Mesodermal cell (in vitro differentiated cells): Measurements from ENCODE around the gene MUC4.
"Not testable (repeated sequence)": the region's sequence is repeated elsewhere in the genome, so short reads cannot be mapped to it uniquely, and the experiment has no call there.

Source experiments
- H3K27ac ChIP-seq: 2 replicates; pipeline ENCODE4 v1.7.0; 2013; ENCODE audit warnings: mild to moderate bottlenecking, low read depth, low read length, moderate library complexity; ENCODE audit not compliant: severe bottlenecking
- H3K36me3 ChIP-seq: 2 replicates; pipeline ENCODE4 v1.7.1; 2013; ENCODE audit warnings: mild to moderate bottlenecking, low read length, moderate library complexity; ENCODE audit not compliant: control insufficient read depth, insufficient read depth
- H3K4me1 ChIP-seq: one replicate; pipeline ENCODE4 v1.7.1; 2013; ENCODE audit warnings: mild to moderate bottlenecking, low read length; ENCODE audit not compliant: insufficient read depth, control insufficient read depth, poor library complexity, severe bottlenecking
- H3K4me3 ChIP-seq: 2 replicates; pipeline ENCODE4 v1.7.0; 2013; ENCODE audit warnings: low read length, control low read depth, mild to moderate bottlenecking; ENCODE audit not compliant: insufficient read depth, poor library complexity, severe bottlenecking; ENCODE audit errors: extremely low read depth
- H3K9me3 ChIP-seq: 2 replicates; pipeline ENCODE4 v1.7.1; 2013; ENCODE audit warnings: mild to moderate bottlenecking, low read length, moderate library complexity; ENCODE audit not compliant: control insufficient read depth
- WGBS, 2 experiments: methylation state at CpG; one replicate each; pipeline ENCODE4 v1.1.5; 2013; ENCODE audit warnings: missing lambda C conversion rate in 2 of 2; ENCODE audit not compliant: insufficient coverage in 2 of 2; 5-methylcytosine and 5-hydroxymethylcytosine counted together

The MUC4 gene

DNA sequence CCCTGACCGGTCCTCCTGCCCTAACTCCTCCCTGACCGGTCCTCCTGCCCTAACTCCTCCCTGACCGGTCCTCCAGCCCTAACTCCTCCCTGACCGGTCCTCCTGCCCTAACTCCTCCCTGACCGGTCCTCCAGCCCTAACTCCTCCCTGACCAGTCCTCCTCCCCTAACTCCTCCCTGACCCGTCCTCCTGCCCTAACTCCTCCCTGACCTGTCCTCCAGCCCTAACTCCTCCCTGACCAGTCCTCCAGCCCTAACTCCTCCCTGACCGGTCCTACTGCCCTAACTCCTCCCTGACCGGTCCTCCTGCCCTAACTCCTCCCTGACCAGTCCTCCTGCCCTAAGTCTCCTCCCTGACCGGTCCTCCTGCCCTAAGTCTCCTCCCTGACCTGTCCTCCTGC is 98.6 kb downstream of the MUC4 start:
- WGBS, 2 experiments = 13 to 29% methylated on average over 3 to 6 of the region's 9 CpGs
- H3K36me3 ChIP-seq, H3K4me1 ChIP-seq, H3K27ac ChIP-seq, H3K9me3 ChIP-seq, H3K4me3 ChIP-seq: not testable (repeated sequence)

DNA sequence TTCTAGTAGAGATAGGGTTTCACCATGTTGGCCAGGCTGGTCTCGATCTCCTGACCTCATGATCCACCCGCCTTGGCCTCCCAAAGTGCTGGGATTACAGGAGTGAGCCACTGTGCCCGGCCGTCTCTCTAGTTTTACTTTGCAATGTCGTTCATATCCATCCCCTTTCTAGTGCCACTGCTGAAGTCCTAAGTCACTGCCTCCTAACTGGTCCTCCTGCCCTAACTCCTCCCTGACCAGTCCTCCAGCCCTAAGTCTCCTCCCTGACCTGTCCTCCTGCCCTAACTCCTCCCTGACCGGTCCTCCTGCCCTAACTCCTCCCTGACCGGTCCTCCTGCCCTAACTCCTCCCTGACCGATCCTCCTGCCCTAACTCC is 99.2 kb downstream of the MUC4 start:
- not testable (repeated sequence) for H3K4me3 ChIP-seq, H3K36me3 ChIP-seq, H3K27ac ChIP-seq, H3K9me3 ChIP-seq, H3K4me1 ChIP-seq
- WGBS, 2 experiments = 70 to 76% methylated on average over 8 of the region's 8 CpGs

DNA sequence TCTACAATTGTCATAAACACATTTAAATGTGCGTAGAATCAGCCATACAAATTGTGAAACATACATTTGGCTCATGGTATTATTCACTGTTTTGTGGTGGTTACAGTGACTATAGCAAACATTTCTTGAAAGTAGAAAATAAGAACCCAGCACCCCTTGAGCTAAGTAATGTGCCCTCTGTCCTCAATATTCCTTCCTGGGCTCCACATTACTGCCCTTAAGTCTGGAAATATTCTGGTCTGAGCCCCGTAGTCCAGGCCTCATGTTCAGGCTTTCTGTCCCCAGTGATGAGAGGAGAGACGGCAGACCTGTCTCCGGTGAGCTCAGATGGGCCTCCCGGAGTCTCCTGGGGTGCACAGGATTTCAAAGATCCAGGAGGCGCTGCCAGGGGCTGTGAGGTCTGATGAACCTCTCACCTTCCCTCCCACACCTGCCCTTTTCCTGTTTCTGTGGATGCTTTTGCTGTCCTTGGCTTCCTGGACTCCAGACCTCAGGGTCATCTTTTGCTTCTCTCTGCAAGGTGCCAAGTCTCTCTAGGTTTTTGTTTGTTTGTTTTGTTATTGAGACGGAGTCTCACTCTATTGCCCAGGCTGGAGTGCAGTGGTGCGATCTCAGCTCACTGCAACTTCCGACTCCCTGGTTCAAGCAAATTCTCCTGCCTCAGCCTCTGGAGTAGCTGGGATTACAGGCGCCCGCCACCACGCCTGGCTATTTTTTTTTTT is 99.8 kb downstream of the MUC4 start:
- Histone ChIP-seq H3K4me1 (no peaks in the 10 kb centered on the region), H3K9me3 (no peaks in the 10 kb centered on the region), H3K4me3 (no peak overlapping the region), H3K27ac (no peak overlapping the region), H3K36me3 (no peaks in the 10 kb centered on the region)
- 79 to 80% methylated on average over 8 to 9 of the region's 12 CpGs for WGBS, 2 experiments

DNA sequence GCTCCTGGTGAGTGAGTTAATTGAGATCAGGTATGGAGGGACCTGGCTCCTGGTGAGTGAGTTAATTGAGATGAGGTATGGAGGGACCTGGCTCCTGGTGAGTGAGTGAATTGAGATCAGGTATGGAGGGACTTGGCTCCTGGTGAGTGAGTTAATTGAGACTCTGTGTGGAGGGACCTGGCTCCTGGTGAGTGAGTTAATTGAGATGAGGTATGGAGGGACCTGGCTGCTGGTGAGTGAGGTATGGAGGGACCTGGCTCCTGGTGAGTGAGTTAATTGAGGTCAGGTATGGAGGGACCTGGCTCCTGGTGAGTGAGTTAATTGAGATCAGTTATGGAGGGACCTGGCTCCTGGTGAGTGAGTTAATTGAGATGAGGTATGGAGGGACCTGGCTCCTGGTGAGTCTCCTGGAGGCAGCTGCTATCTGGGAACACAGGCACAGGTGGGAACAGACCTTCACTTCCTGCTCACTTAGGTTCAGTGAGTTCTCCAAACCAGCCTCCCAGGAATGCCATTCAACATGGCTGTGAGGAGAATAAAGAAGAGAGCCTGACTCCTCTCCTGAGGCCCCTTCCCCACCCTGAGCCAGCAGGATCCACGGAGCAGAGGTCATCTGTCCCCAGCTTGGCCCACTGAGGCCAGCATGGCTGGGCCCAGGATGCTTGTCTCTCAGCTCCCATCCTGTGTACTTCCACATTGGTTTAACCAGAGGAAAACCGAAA is 100.5 kb downstream of the MUC4 start:
- H3K4me3 ChIP-seq, H3K9me3 ChIP-seq, H3K27ac ChIP-seq, H3K4me1 ChIP-seq, H3K36me3 ChIP-seq: not testable (repeated sequence)
- 56 to 60% methylated on average over 2 of the region's 2 CpGs for WGBS, 2 experiments

DNA sequence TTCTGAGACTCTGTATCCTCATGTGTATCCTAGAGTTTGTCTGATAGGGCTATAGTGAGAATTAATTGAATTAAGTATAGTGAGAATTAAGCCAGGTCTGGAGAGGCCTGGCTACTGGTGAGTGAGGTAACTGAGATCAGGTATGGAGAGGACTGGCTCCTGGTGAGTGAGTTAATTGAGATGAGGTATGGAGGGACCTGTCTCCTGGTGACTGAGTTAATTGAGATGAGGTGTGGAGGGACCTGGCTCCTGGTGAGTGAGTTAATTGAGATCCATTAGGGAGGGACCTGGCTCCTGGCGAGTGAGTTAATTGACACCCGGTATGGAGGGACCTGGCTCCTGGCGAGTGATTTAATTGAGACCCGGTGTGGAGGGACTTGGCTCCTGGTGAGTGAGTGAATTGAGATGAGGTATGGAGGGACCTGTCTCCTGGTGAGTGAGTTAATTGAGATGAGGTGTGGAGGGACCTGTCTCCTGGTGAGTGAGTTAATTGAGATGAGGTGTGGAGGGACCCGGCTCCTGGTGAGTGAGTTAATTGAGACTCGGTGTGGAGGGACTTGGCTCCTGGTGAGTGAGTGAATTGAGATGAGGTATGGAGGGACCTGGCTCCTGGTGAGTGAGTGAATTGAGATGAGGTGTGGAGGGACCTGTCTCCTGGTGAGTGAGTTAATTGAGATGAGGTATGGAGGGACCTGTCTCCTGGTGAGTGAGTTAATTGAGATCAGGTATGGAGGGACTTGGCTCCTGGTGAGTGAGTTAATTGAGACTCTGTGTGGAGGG is 101.4 kb downstream of the MUC4 start:
- H3K4me1 ChIP-seq, H3K4me3 ChIP-seq, H3K27ac ChIP-seq, H3K9me3 ChIP-seq, H3K36me3 ChIP-seq: not testable (repeated sequence)
- 57 to 64% methylated on average over 6 of the region's 6 CpGs for WGBS, 2 experiments

DNA sequence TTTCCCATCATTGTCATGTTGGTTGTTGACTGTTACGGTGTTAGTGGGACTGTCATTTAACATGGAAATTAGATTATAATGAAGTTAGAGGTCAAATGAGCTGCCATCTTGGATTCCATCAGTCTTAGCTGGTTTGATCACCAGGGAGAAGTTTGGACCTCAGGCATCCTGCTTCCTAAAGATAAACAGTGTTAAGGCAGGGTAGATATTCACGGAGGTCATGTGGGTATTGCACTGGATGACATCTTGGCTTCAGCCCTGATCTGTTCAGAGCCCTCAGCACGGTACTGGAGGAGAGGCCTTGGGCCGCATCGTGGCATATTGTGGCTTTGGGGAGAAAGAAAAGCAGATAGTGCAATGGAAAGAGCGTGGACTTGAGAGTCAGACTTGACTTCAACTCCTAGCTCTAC is 102.0 kb downstream of the MUC4 start:
- WGBS, 2 experiments = 90 to 99% methylated on average over 5 of the region's 6 CpGs
- H3K9me3 ChIP-seq = no peaks in the 10 kb centered on the region
- no peaks in the 10 kb centered on the region for H3K4me1 ChIP-seq
- H3K4me3 ChIP-seq = no peak overlapping the region
- no peaks in the 10 kb centered on the region for H3K36me3 ChIP-seq
- H3K27ac ChIP-seq = no peak overlapping the region

DNA sequence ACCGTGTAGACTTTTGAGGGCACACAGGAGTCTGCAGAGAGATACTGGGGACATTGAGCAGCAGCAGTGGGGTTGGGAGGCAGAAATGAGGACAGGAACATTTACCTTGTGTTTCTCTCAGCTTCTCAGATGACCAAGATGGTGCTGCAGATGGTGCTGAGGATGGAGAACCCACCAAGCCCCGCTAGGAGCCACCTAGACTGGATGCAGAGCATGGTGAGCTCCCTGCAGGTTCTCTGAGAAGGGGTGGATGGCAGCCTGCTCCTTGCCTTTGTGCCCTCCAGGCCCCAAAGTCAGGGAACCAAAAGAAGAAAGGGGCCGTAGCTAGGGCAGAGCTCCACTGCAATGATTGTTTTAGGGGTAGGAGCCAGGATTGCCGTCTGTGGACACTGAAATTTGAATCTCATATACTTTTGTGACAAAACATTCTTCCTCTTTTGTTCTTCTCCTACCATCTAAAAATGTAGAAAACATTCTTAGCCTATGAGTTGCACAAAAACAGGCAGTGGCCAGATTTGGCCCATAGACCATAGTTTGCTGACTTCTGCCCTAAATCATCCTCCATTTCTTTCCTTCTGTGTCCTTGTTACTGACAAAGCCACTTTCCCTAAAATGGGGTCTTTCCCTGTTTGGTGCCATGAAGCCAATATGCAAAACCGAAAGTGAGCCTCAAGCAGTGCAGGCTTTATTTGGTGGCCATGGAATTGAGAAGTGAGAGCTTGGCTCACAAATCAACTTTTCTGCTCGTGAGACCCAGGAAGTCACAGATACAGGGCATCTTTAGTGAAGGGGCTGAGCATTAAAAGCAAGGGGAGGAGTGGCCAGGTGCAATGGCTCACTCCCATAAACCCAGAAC is 102.9 kb downstream of the MUC4 start:
- no peaks in the 10 kb centered on the region for H3K4me1 ChIP-seq
- H3K4me3 ChIP-seq = no peak overlapping the region
- H3K27ac ChIP-seq = no peak overlapping the region
- 85 to 89% methylated on average over 6 of the region's 6 CpGs for WGBS, 2 experiments
- no peaks in the 10 kb centered on the region for H3K9me3 ChIP-seq
- no peaks in the 10 kb centered on the region for H3K36me3 ChIP-seq

DNA sequence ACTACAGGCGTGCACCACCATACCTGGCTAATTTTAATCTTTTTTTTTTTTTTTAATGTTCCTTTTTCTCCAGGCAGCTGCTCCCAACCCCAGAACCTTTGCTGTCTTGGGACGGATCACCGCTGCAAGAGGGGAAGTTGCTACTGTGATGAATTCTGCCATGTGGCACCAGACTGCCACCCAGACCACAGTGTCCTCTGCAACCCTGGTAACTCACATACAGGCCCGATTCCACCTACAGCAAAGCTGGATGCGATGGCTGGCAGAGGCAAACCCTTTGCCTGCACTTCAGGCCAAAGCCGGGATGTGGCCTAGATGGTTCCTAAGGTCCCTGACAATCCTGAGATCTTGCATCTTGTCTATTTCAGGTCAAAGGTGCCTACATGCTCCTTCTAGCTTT is 103.7 kb downstream of the MUC4 start:
- no peaks in the 10 kb centered on the region for H3K4me1 ChIP-seq
- H3K27ac ChIP-seq = no peak overlapping the region
- no peak overlapping the region for H3K4me3 ChIP-seq
- WGBS, 2 experiments = 71 to 76% methylated on average over 5 to 6 of the region's 6 CpGs
- no peaks in the 10 kb centered on the region for H3K9me3 ChIP-seq
- no peaks in the 10 kb centered on the region for H3K36me3 ChIP-seq

DNA sequence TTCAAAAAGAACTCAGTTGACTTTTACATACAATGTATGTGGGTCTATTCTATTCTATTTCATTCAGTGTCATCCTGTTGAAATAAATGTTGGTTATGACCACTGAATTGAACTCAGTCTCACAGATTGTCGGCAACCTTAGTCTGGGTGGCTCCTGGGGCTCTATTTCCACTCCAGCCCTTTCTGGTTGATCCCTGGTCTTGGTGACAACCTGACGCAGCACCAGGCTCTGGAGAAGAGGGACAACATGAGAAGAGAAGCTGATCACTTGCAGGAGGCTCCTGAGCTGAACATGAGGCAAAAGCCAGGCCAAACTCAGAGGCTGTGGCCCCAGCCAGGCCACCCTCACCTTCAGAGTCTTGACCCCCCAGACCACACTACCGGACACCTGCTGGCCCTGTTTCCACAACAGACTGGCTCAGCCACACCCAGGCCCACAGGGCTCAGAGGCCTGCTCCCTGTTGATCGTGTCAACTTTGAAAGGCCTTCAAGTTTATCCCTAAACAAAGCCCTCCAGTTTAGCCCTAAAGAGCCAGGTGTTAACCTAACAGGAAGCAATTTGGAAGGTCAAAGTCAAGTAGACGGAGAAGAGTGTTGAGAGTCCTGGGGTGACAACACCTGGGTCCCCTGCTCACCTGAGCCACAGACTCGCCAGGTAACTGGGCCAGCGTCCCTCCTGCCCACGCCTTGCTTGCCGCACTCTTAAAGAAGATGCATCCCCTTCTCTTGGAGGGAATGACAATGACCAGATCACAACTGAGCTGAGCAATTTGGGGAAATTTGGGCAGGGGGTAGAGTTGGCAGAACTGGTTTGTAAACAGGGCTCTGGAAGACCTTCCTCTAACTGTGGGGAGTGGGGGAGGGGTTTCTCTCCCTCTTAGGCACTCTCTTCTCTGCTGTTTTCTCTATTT is 106.4 kb downstream of the MUC4 start:
- Histone ChIP-seq H3K36me3 (no peaks in the 10 kb centered on the region), H3K4me1 (no peaks in the 10 kb centered on the region), H3K9me3 (no peaks in the 10 kb centered on the region), H3K4me3 (no peak overlapping the region), H3K27ac (no peak overlapping the region)
- 87 to 88% methylated on average over 9 of the region's 9 CpGs for WGBS, 2 experiments
